HCT116 (cell line): ENCODE results near the gene HOXA1. TPM values are rescaled to one million over a fixed set of nuclear protein-coding genes. Genes with fewer than 3 reads are reported as not detected.

Experiments
- ATAC-seq: fragments of 200-7000 bp; cut with Tn5 transposase; 2 replicates; pipeline ENCODE4 v1.9.1; 2020; ENCODE audit warnings: mild to moderate bottlenecking, moderate library complexity
- BruUV-seq: library from RNA; stranded (reverse); fragments of 400-500 nt; replicated peaks from 2 replicates; lab custom pipeline; 2021; lab: Mats Ljungman, UMichigan
- CTCF ChIA-PET: fragments of 300-600 bp; sonication (Branson Sonifier 250); formaldehyde crosslinking; loops from one replicate; lab custom pipeline; 2021; ENCODE audit warnings: antibody characterized with exemption; lab: Charles Lee
- POLR2A ChIA-PET: fragments of 300-600, 350-600 bp; sonication (Branson Sonifier 250); formaldehyde crosslinking; loops from one replicate; lab custom pipeline; 2021; ENCODE audit warnings: antibody characterized with exemption; lab: Charles Lee
- RAD21 ChIA-PET, 2 experiments: fragments of 300-600 bp; sonication (Branson Sonifier 250); formaldehyde crosslinking; loops; one replicate each; lab custom pipeline; 2023; ENCODE audit warnings: low total read pairs in 2 of 2; ENCODE audit not compliant: uncharacterized antibody in 2 of 2, unreplicated experiment in 2 of 2, low non-redundant PET in 1 of 2; lab: Charles Lee
- DNase-seq: peaks from one replicate; pipeline ENCODE4 v3.0.0-alpha.2; 2010; ENCODE audit warnings: low read depth, low spot score
- H2AFZ ChIP-seq: fragments of 200-600 bp; shearing (Covaris generic), sonication (generic); 2 replicates; pipeline ENCODE4 v1.6.1; 2017; ENCODE audit warnings: low read depth, mixed run types, mixed read lengths, antibody characterized with exemption, low read length; ENCODE audit not compliant: poor library complexity, severe bottlenecking
- H3K27ac ChIP-seq: 2 replicates; pipeline ENCODE4 v1.5.1; 2012; ENCODE audit warnings: low read depth, low read length
- H3K27me3 ChIP-seq: fragments of 200-600 bp; sonication (generic); 2 replicates; pipeline ENCODE4 v1.6.1; 2016; ENCODE audit warnings: mixed run types, low read length, mixed read lengths; ENCODE audit not compliant: insufficient read depth
- H3K36me3 ChIP-seq, 2 experiments: fragments of 200-500 bp in 1 of 2; fragments of 200-600 bp in 1 of 2; sonication (Bioruptor generic) in 1 of 2; sonication (generic) in 1 of 2; 2 replicates each; pipeline versions ENCODE4 v1.5.1 to v1.6.1; 2014 to 2016; ENCODE audit warnings: low read length in 2 of 2, inconsistent platforms in 1 of 2, mixed read lengths in 1 of 2, mixed run types in 1 of 2; ENCODE audit not compliant: insufficient read depth in 2 of 2, control insufficient read depth in 1 of 2
- H3K4me1 ChIP-seq, 2 experiments: fragments of 200-600 bp in 1 of 2; sonication (generic) in 1 of 2; 2 replicates each; pipeline versions ENCODE4 v1.5.1 to v1.6.1; 2012 to 2017; ENCODE audit warnings: low read length in 2 of 2, inconsistent platforms in 1 of 2, mild to moderate bottlenecking in 1 of 2, mixed read lengths in 1 of 2, mixed run types in 1 of 2, moderate library complexity in 1 of 2; ENCODE audit not compliant: insufficient read depth in 2 of 2, control insufficient read depth in 1 of 2
- H3K4me2 ChIP-seq: fragments of 200-600 bp; sonication (generic); 2 replicates; pipeline ENCODE4 v1.6.1; 2017; ENCODE audit warnings: mixed run types, low read length, mixed read lengths
- H3K4me3 ChIP-seq, 2 experiments: fragments of 200-600 bp in 1 of 2; sonication (generic) in 1 of 2; replicated peaks in 1 of 2; 2 replicates each; pipeline ENCODE4 v1.5.1; 2011 to 2016; ENCODE audit warnings: low read length in 2 of 2, control low read depth in 1 of 2, low read depth in 1 of 2, mild to moderate bottlenecking in 1 of 2, mixed read lengths in 1 of 2, mixed run types in 1 of 2
- H3K79me2 ChIP-seq: fragments of 200-600 bp; sonication (generic); 2 replicates; pipeline ENCODE4 v1.6.1; 2017; ENCODE audit warnings: mild to moderate bottlenecking, mixed run types, low read length, moderate library complexity, mixed read lengths; ENCODE audit not compliant: insufficient read depth
- H3K9ac ChIP-seq: fragments of 200-600 bp; sonication (generic); 2 replicates; pipeline ENCODE4 v1.6.1; 2016; ENCODE audit warnings: low read length, mixed read lengths
- H3K9me2 ChIP-seq: fragments of 200-600 bp; sonication (generic), shearing (Covaris generic); 2 replicates; pipeline ENCODE4 v1.6.1; 2017; ENCODE audit warnings: mixed run types, mild to moderate bottlenecking, moderate library complexity; ENCODE audit not compliant: insufficient read depth
- H3K9me3 ChIP-seq, 2 experiments: fragments of 200-500 bp in 1 of 2; fragments of 200-600 bp in 1 of 2; sonication (Bioruptor generic) in 1 of 2; sonication (generic) in 1 of 2; 2 replicates each; pipeline ENCODE4 v1.6.1; 2014 to 2017; ENCODE audit warnings: low read length in 2 of 2, mixed read lengths in 2 of 2, inconsistent platforms in 1 of 2, low read depth in 1 of 2, mild to moderate bottlenecking in 1 of 2, mixed run types in 1 of 2, moderate library complexity in 1 of 2; ENCODE audit not compliant: control insufficient read depth in 1 of 2, insufficient read depth in 1 of 2
- H4K20me1 ChIP-seq: fragments of 200-600 bp; sonication (generic), shearing (Covaris generic); 2 replicates; pipeline ENCODE4 v1.6.1; 2017; ENCODE audit warnings: mixed run types, mild to moderate bottlenecking, moderate library complexity; ENCODE audit not compliant: insufficient read depth
- CBX3 ChIP-seq: IDR thresholded peaks from 2 replicates; pipeline ENCODE4 v1.6.1; 2012; ENCODE audit warnings: low read depth
- CEBPB ChIP-seq: IDR thresholded peaks from 2 replicates; pipeline ENCODE4 v1.6.1; 2012; ENCODE audit warnings: low read depth
- ELF1 ChIP-seq: IDR thresholded peaks from 2 replicates; pipeline ENCODE4 v1.6.1; 2012; ENCODE audit warnings: low read depth, borderline replicate concordance
- EZH2 ChIP-seq: fragments of 200-600 bp; sonication (generic); IDR thresholded peaks from 2 replicates; pipeline ENCODE4 v1.6.1; 2017; ENCODE audit warnings: antibody characterized with exemption, mixed run types
- FOSL1 ChIP-seq: IDR thresholded peaks from 2 replicates; pipeline ENCODE4 v1.6.1; 2012; ENCODE audit warnings: low read depth
- JUND ChIP-seq: IDR thresholded peaks from 2 replicates; pipeline ENCODE4 v1.6.1; 2012
- SP1 ChIP-seq: IDR thresholded peaks from 2 replicates; pipeline ENCODE4 v1.6.1; 2012; ENCODE audit warnings: low read depth
- TCF7L2 ChIP-seq: IDR thresholded peaks from 2 replicates; pipeline ENCODE4 v1.7.0; 2011; ENCODE audit warnings: borderline replicate concordance, inconsistent platforms; ENCODE audit not compliant: insufficient read depth, insufficient read length; ENCODE audit errors: extremely low read depth
- intact Hi-C: fragments of 100-400 bp; cut with micrococcal nuclease; formaldehyde crosslinking; loops from 2 replicates; pipeline ENCODE4 v1.10.0; 2022
- total RNA-seq: library from RNA; stranded (reverse); gene quantifications from one replicate; pipeline ENCODE4 v1.2.1, GENCODE V29; 2021; ENCODE audit not compliant: unreplicated experiment
- TF ChIP-seq, protein P1 (sequence below): IDR thresholded peaks from 2 replicates; pipeline ENCODE4 v1.6.1; 2012
- TF ChIP-seq, protein P2 (sequence below): IDR thresholded peaks from 2 replicates; pipeline ENCODE4 v1.6.1; 2012; ENCODE audit warnings: low read depth
- TF ChIP-seq, protein P3 (sequence below): IDR thresholded peaks from 2 replicates; pipeline ENCODE4 v1.6.1; 2012
- TF ChIP-seq, protein P4 (sequence below): IDR thresholded peaks from 2 replicates; pipeline ENCODE4 v1.6.1; 2011; ENCODE audit warnings: mild to moderate bottlenecking, low read length, moderate library complexity; ENCODE audit not compliant: insufficient replicate concordance; ENCODE audit errors: extremely low read depth

HOXA1 gene
- total RNA-seq, 1 experiment from 2014 or later = 2.8 TPM

GRCh38 chr7:27119412-27119911, 23.7 kb upstream of the HOXA1 start:
- Histone ChIP-seq H3K4me1 (peaks cover 50 to 81% of the 10 kb centered on the region in 2 experiments), H2AFZ (no peak overlapping the region), H3K9me3 (no peaks in the 10 kb centered on the region), H4K20me1 (no peaks in the 10 kb centered on the region), H3K27me3 (peaks cover 16% of the 10 kb centered on the region; the same call in 1 of the 2 replicates), H3K9me2 (no peaks in the 10 kb centered on the region), H3K36me3 (no peaks in the 10 kb centered on the region), H3K9ac (no peak overlapping the region), H3K4me3 (no peak overlapping the region), H3K79me2 (no peaks in the 10 kb centered on the region), H3K27ac (no peak overlapping the region), H3K4me2 (peak overlapping the region; percentile 24; the same call in 1 of the 2 replicates)
- no TSS peak for BruUV-seq
- POLR2A ChIA-PET = interaction anchor here (1.2 kb wide), 1 partner anchor 9 kb away, joined by 3 read pairs; no protein-coding TSS in a partner anchor
- CTCF ChIA-PET = interaction anchor here (0.8 kb wide), 1 partner anchor 266 kb away, joined by 4 read pairs; no protein-coding TSS in a partner anchor
- RAD21 ChIA-PET = no interaction called here
- intact Hi-C loops = no loop called here
- DNase-seq (no peak), ATAC-seq (no peak)
- TF ChIP-seq TCF7L2 (no peak), EZH2 (no peak), CBX3 (no peak), SP1 (no peak), ELF1 (no peak), FOSL1 (no peak), CEBPB (no peak), JUND (no peak)
- TF ChIP-seq, protein P1, sequence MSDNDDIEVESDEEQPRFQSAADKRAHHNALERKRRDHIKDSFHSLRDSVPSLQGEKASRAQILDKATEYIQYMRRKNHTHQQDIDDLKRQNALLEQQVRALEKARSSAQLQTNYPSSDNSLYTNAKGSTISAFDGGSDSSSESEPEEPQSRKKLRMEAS = no peak
- TF ChIP-seq, protein P2, sequence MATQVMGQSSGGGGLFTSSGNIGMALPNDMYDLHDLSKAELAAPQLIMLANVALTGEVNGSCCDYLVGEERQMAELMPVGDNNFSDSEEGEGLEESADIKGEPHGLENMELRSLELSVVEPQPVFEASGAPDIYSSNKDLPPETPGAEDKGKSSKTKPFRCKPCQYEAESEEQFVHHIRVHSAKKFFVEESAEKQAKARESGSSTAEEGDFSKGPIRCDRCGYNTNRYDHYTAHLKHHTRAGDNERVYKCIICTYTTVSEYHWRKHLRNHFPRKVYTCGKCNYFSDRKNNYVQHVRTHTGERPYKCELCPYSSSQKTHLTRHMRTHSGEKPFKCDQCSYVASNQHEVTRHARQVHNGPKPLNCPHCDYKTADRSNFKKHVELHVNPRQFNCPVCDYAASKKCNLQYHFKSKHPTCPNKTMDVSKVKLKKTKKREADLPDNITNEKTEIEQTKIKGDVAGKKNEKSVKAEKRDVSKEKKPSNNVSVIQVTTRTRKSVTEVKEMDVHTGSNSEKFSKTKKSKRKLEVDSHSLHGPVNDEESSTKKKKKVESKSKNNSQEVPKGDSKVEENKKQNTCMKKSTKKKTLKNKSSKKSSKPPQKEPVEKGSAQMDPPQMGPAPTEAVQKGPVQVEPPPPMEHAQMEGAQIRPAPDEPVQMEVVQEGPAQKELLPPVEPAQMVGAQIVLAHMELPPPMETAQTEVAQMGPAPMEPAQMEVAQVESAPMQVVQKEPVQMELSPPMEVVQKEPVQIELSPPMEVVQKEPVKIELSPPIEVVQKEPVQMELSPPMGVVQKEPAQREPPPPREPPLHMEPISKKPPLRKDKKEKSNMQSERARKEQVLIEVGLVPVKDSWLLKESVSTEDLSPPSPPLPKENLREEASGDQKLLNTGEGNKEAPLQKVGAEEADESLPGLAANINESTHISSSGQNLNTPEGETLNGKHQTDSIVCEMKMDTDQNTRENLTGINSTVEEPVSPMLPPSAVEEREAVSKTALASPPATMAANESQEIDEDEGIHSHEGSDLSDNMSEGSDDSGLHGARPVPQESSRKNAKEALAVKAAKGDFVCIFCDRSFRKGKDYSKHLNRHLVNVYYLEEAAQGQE = no peak
- TF ChIP-seq, protein P3, sequence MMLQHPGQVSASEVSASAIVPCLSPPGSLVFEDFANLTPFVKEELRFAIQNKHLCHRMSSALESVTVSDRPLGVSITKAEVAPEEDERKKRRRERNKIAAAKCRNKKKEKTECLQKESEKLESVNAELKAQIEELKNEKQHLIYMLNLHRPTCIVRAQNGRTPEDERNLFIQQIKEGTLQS = no peak
- TF ChIP-seq, protein P4, sequence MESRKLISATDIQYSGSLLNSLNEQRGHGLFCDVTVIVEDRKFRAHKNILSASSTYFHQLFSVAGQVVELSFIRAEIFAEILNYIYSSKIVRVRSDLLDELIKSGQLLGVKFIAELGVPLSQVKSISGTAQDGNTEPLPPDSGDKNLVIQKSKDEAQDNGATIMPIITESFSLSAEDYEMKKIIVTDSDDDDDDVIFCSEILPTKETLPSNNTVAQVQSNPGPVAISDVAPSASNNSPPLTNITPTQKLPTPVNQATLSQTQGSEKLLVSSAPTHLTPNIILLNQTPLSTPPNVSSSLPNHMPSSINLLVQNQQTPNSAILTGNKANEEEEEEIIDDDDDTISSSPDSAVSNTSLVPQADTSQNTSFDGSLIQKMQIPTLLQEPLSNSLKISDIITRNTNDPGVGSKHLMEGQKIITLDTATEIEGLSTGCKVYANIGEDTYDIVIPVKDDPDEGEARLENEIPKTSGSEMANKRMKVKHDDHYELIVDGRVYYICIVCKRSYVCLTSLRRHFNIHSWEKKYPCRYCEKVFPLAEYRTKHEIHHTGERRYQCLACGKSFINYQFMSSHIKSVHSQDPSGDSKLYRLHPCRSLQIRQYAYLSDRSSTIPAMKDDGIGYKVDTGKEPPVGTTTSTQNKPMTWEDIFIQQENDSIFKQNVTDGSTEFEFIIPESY = no peak
